GM12878 (cell line): ENCODE measurements around the gene PRKG1. TPM values are rescaled to one million over a fixed set of nuclear protein-coding genes. Genes with fewer than 3 reads are reported as not detected.

Source experiments
- ATAC-seq: fragments of 200-7000 bp; cut with Tn5 transposase; 3 replicates; pipeline ENCODE4 v1.9.1; 2020; ENCODE audit warnings: mild to moderate bottlenecking, moderate library complexity
- BruUV-seq: library from RNA; stranded (reverse); fragments of 400-500 nt; replicated peaks from 2 replicates; lab custom pipeline; 2021; lab: Mats Ljungman, UMichigan
- CTCF ChIA-PET: fragments of 300-600 bp; sonication (Branson Sonifier 250); formaldehyde crosslinking; extraction: SDS; loops from one replicate; lab custom pipeline; 2021; ENCODE audit warnings: inconsistent platforms; lab: Yijun Ruan, JAX
- POLR2A ChIA-PET: fragments of 350-600 bp; formaldehyde crosslinking; extraction: SDS; loops from one replicate; lab custom pipeline; 2021; ENCODE audit warnings: inconsistent platforms; lab: Charles Lee
- RAD21 ChIA-PET: fragments of 300-600 bp; sonication (Branson Sonifier 250); formaldehyde crosslinking; loops from one replicate; lab custom pipeline; 2023; ENCODE audit warnings: antibody characterized with exemption; ENCODE audit not compliant: unreplicated experiment; lab: Charles Lee
- SMC1A ChIA-PET: fragments of 300-600 bp; sonication (Branson Sonifier 250); formaldehyde crosslinking; loops from one replicate; lab custom pipeline; 2023; ENCODE audit not compliant: unreplicated experiment, uncharacterized antibody; lab: Charles Lee
- DNase-seq: peaks from one replicate; pipeline ENCODE4 v3.0.0-alpha.2; 2011; ENCODE audit warnings: low read depth, low spot score
- FAIRE-seq: peaks from 3 replicates; lab custom pipeline; 2011; peaks lifted over from hg19 to GRCh38; lab: Jason Lieb, UNC
- H2AFZ ChIP-seq: 2 replicates; pipeline ENCODE4 v1.6.0; 2011; ENCODE audit warnings: low read depth, low read length, control low read depth; ENCODE audit not compliant: control insufficient read depth
- H3K27ac ChIP-seq: 2 replicates; pipeline ENCODE4 v1.5.1; 2011; ENCODE audit warnings: control low read depth; ENCODE audit not compliant: control insufficient read depth, insufficient read depth
- H3K27me3 ChIP-seq, 2 experiments: replicated peaks in 1 of 2; 2 replicates each; pipeline versions ENCODE4 v1.6.0 to v1.6.1; 2011; ENCODE audit warnings: low read length in 1 of 2; ENCODE audit not compliant: control insufficient read depth in 2 of 2, insufficient read depth in 2 of 2
- H3K36me3 ChIP-seq, 2 experiments: 2 replicates each; pipeline ENCODE4 v1.5.1; 2011; ENCODE audit warnings: low read length in 1 of 2; ENCODE audit not compliant: control insufficient read depth in 2 of 2, insufficient read depth in 2 of 2
- H3K4me1 ChIP-seq: 2 replicates; pipeline ENCODE4 v1.6.1; 2011; ENCODE audit warnings: mild to moderate bottlenecking, low read length, moderate library complexity, mixed read lengths; ENCODE audit not compliant: control insufficient read depth, insufficient read depth
- H3K4me2 ChIP-seq: 2 replicates; pipeline ENCODE4 v1.6.0; 2011; ENCODE audit warnings: control low read depth; ENCODE audit not compliant: control insufficient read depth, insufficient read depth
- H3K4me3 ChIP-seq: fragments of 200-600 bp; sonication (generic); 2 replicates; pipeline ENCODE4 v1.5.1; 2016
- H3K79me2 ChIP-seq: 2 replicates; pipeline ENCODE4 v1.6.0; 2011; ENCODE audit warnings: low read length; ENCODE audit not compliant: control insufficient read depth, insufficient read depth
- H3K9ac ChIP-seq: 2 replicates; pipeline ENCODE4 v1.8.0; 2011; ENCODE audit warnings: low read length, control low read depth, mixed read lengths; ENCODE audit not compliant: control insufficient read depth, insufficient read depth
- H3K9me3 ChIP-seq: replicated peaks from 3 replicates; pipeline ENCODE4 v1.5.1; 2011; ENCODE audit warnings: mild to moderate bottlenecking, low read length; ENCODE audit not compliant: control insufficient read depth, insufficient read depth
- H4K20me1 ChIP-seq: 2 replicates; pipeline ENCODE4 v1.6.0; 2011; ENCODE audit not compliant: control insufficient read depth, insufficient read depth
- BCL11A ChIP-seq: IDR thresholded peaks from 2 replicates; pipeline ENCODE4 v1.6.1; 2011; ENCODE audit warnings: low read depth, low read length
- EGR1 ChIP-seq, 2 experiments: IDR thresholded peaks; 1 replicate in 1 of 2; 2 replicates in 1 of 2; pipeline ENCODE4 v1.6.1; 2011 to 2012; ENCODE audit warnings: low read depth in 2 of 2, low read length in 2 of 2, borderline replicate concordance in 1 of 2, mild to moderate bottlenecking in 1 of 2, moderate library complexity in 1 of 2
- HDAC2 ChIP-seq: fragments of 200-600 bp; sonication (generic); IDR thresholded peaks from 2 replicates; pipeline ENCODE4 v1.6.1; 2017
- MAX ChIP-seq: IDR thresholded peaks from 2 replicates; pipeline ENCODE4 v1.6.1; 2012; ENCODE audit warnings: low read depth, low read length, improper control_type of control experiment
- MEF2A ChIP-seq: IDR thresholded peaks from 2 replicates; pipeline ENCODE4 v1.6.1; 2011; ENCODE audit warnings: low read depth, mild to moderate bottlenecking, low read length, moderate library complexity; ENCODE audit not compliant: insufficient read depth
- MXI1 ChIP-seq: fragments of 150-350 bp; IDR thresholded peaks from 2 replicates; pipeline ENCODE4 v1.6.1; 2011; ENCODE audit warnings: low read depth, mild to moderate bottlenecking, inconsistent platforms, low read length, improper control_type of control experiment
- NRF1 ChIP-seq: conservative IDR thresholded peaks from 2 replicates; pipeline ENCODE4 v1.6.1; 2011; ENCODE audit warnings: mild to moderate bottlenecking, low read depth, low read length, improper control_type of control experiment
- POU2F2 ChIP-seq: IDR thresholded peaks from 3 replicates; pipeline ENCODE4 v1.6.1; 2011; ENCODE audit warnings: low read depth, mild to moderate bottlenecking, low read length, borderline replicate concordance
- RB1 ChIP-seq: fragments of 450-650 bp; formaldehyde crosslinking; IDR thresholded peaks from 2 replicates; pipeline ENCODE4 v1.6.1; 2017; ENCODE audit warnings: mild to moderate bottlenecking, borderline replicate concordance
- RUNX3 ChIP-seq: IDR thresholded peaks from 2 replicates; pipeline ENCODE4 v1.6.1; 2012; ENCODE audit warnings: low read length, inconsistent platforms
- SIN3A ChIP-seq: IDR thresholded peaks from 2 replicates; pipeline ENCODE4 v1.6.1; 2012; ENCODE audit warnings: low read depth, low read length, improper control_type of control experiment
- SMAD1 ChIP-seq: fragments of 450-650 bp; IDR thresholded peaks from 2 replicates; pipeline ENCODE4 v1.6.1; 2018; ENCODE audit warnings: mild to moderate bottlenecking, low read depth; ENCODE audit not compliant: partially characterized antibody
- ZBTB11 ChIP-seq: fragments of 450-650 bp; formaldehyde crosslinking; IDR thresholded peaks from 2 replicates; pipeline ENCODE4 v1.5.0; 2022; ENCODE audit warnings: mild to moderate bottlenecking, missing genetic modification characterization
- ZNF592 ChIP-seq: fragments of 450-650 bp; IDR thresholded peaks from 2 replicates; pipeline ENCODE4 v1.6.1; 2017; ENCODE audit warnings: mild to moderate bottlenecking, moderate library complexity
- WGBS: methylation state at CpG from one replicate; pipeline ENCODE4 v1.1.6; 2016; ENCODE audit warnings: low lambda C conversion rate; ENCODE audit not compliant: insufficient replicate concordance, insufficient coverage; ENCODE audit errors: missing lambda C conversion rate; 5-methylcytosine and 5-hydroxymethylcytosine counted together
- in situ Hi-C: fragments of 300-500 bp; cut with MboI; formaldehyde crosslinking; loops from 9 replicates; pipeline ENCODE4 v1.14.3; 2018; ENCODE audit warnings: mixed read lengths
- intact Hi-C: fragments of 100-400 bp; cut with micrococcal nuclease; formaldehyde crosslinking; loops from one replicate; pipeline ENCODE4 v1.14.2; 2022; ENCODE audit not compliant: unreplicated experiment
- polyA plus RNA-seq, 11 experiments: library from polyadenylated mRNA; depleted of rRNA in 4 of 11; unstranded in 6 of 11; stranded (reverse) in 5 of 11; fragments of >200 nt; fragmentation: Nextera tagmentation in 4 of 11; fragmentation: Illumina TruSeq in 1 of 11; extraction: Ambion mirVana in 4 of 11; extraction: Trizol in 1 of 11; gene quantifications; 1 replicate in 1 of 11; 2 replicates in 10 of 11; pipeline versions ENCODE4 v1.2.1 to v1.2.3, GENCODE V29; 2011 to 2016; ENCODE audit warnings: inconsistent platforms in 2 of 11, missing spikeins in 2 of 11, low read depth in 1 of 11
- total RNA-seq, 4 experiments: library from RNA; depleted of rRNA in 3 of 4; stranded (reverse); fragments of >200 nt in 3 of 4; fragmentation: Illumina TruSeq in 1 of 4; extraction: Trizol in 1 of 4; gene quantifications; 2 replicates each; pipeline versions ENCODE4 v1.2.1 to v1.2.3, GENCODE V29; 2013 to 2021

PRKG1 gene
- total and polyA plus RNA-seq, 10 of the 15 experiments (the other 5 are each of a cell fraction or from before 2014, with no cell fraction given), result 0.04 to 0.05 TPM; not detected in 8

- TF ChIP-seq ZNF592, result no peak
Observed at GRCh38 chr10:51057925-51058324, 16.4 kb upstream of the PRKG1 start (continued).

- ChIA-PET RAD21 (no interaction called here), SMC1A (interaction anchor here (1.6 to 2.7 kb wide), 2 partner anchors 15 to 358 kb away, joined by 4 to 7 read pairs; no protein-coding TSS in a partner anchor), CTCF (interaction anchor here (0.5 to 2.3 kb wide), 10 partner anchors 9 to 1153 kb away, joined by 3 to 8 read pairs (median 4); no protein-coding TSS in a partner anchor), POLR2A (no interaction called here)
- H3K4me2 ChIP-seq, result no peak overlapping the region
- H3K4me3 ChIP-seq, result no peak overlapping the region
- no peaks in the 10 kb centered on the region for H3K27me3 ChIP-seq
- TF ChIP-seq MAX, result no peak
- TF ChIP-seq BCL11A, result no peak
- TF ChIP-seq MEF2A, result no peak
- TF ChIP-seq ZBTB11, result no peak
- TF ChIP-seq SMAD1, result no peak
- TF ChIP-seq RB1, result no peak
- TF ChIP-seq SIN3A, result no peak
- TF ChIP-seq NRF1, result no peak
- no peak for TF ChIP-seq HDAC2
- TF ChIP-seq MXI1, result no peak
- TF ChIP-seq RUNX3, result no peak
- TF ChIP-seq EGR1 (IDR thresholded peaks at IDR 0.05; ENCODE audit: borderline replicate concordance in 1 of 2, low read depth in 2 of 2, low read length in 2 of 2), result no peak
- no peak for TF ChIP-seq POU2F2
- no peak overlapping the region for H2AFZ ChIP-seq
- no peak for DNase-seq
- in situ Hi-C loops, result loop anchor here (25.0 kb wide), 1 partner anchor 899 kb away; no protein-coding TSS in a partner anchor
- WGBS, result 31% methylated on average over 4 of the region's 4 CpGs
- ATAC-seq, result no peak
- no peaks in the 10 kb centered on the region for H3K4me1 ChIP-seq
- no peak overlapping the region for H3K27ac ChIP-seq
- H3K79me2 ChIP-seq, result no peaks in the 10 kb centered on the region
- no peaks in the 10 kb centered on the region for H4K20me1 ChIP-seq
- FAIRE-seq, result no peak
- H3K36me3 ChIP-seq, result no peaks in the 10 kb centered on the region
- intact Hi-C loops, result loop anchor here (5.0 kb wide), 2 partner anchors 359 to 899 kb away; no protein-coding TSS in a partner anchor
- no peak overlapping the region for H3K9ac ChIP-seq
- no peaks in the 10 kb centered on the region for H3K9me3 ChIP-seq
- no TSS peak for BruUV-seq
Observed at GRCh38 chr10:51063166-51063565, 11.1 kb upstream of the PRKG1 start.
